Mesothelial cell of epicardium (in vitro differentiated cells): Measurements from ENCODE around the gene FAM53B. TPM values are rescaled to one million over a fixed set of nuclear protein-coding genes. Genes with fewer than 3 reads are reported as not detected.
A peak's percentile ranks its signal among the peaks of the same experiment; 100 is the strongest.

ENCODE experiments used
- DNase-seq, 2 experiments: peaks; one replicate each; pipeline ENCODE4 v3.0.0; 2021; ENCODE audit warnings: low spot score in 2 of 2; ENCODE audit not compliant: unreplicated experiment in 2 of 2
- H3K27ac Mint-ChIP-seq: 2 replicates; pipeline ENCODE4 v1.8.0; 2021; ENCODE audit warnings: mixed read lengths
- H3K27me3 Mint-ChIP-seq: 2 replicates; pipeline ENCODE4 v1.8.0; 2021; ENCODE audit warnings: low read depth, mixed read lengths
- H3K36me3 Mint-ChIP-seq: 2 replicates; pipeline ENCODE4 v1.8.0; 2021; ENCODE audit warnings: mixed read lengths
- H3K4me1 Mint-ChIP-seq: 2 replicates; pipeline ENCODE4 v1.8.0; 2021; ENCODE audit warnings: mixed read lengths
- H3K4me3 Mint-ChIP-seq: 2 replicates; pipeline ENCODE4 v1.8.0; 2021; ENCODE audit warnings: mild to moderate bottlenecking, moderate library complexity, mixed read lengths
- H3K9me3 Mint-ChIP-seq: 2 replicates; pipeline ENCODE4 v1.8.0; 2021; ENCODE audit warnings: mixed read lengths
- CTCF ChIP-seq: fragments of 200-600 bp; sonication (generic); IDR thresholded peaks from one replicate; pipeline ENCODE4 v1.5.0; 2021; ENCODE audit warnings: antibody characterized with exemption; ENCODE audit not compliant: unreplicated experiment
- total RNA-seq: library from RNA; stranded (reverse); gene quantifications from 3 replicates; pipeline ENCODE4 v1.2.1, GENCODE V29; 2021

Gene FAM53B
- total RNA-seq, 1 donor from 2014 or later: 42.0 TPM

GRCh38 chr10:124656113-124656490 is 88.1 kb downstream of the FAM53B start:
- no peak for TF ChIP-seq CTCF
- Mint-ChIP-seq H3K9me3 (no peaks in the 10 kb centered on the region), H3K27ac (no peak overlapping the region), H3K4me3 (no peak overlapping the region), H3K27me3 (no peaks in the 10 kb centered on the region), H3K36me3 (peaks cover 5% of the 10 kb centered on the region), H3K4me1 (peaks cover 8% of the 10 kb centered on the region)
- DNase-seq: no peak

- Mint-ChIP-seq H3K4me1 (peaks cover 11% of the 10 kb centered on the region), H3K27ac (no peak overlapping the region), H3K27me3 (no peaks in the 10 kb centered on the region), H3K9me3 (no peaks in the 10 kb centered on the region), H3K36me3 (peaks cover 2% of the 10 kb centered on the region), H3K4me3 (no peak overlapping the region)
- no peak for TF ChIP-seq CTCF
- no peak for DNase-seq
These were observed 88.7 kb downstream of the FAM53B start for GRCh38 chr10:124655191-124656112.

- no peaks in the 10 kb centered on the region for H3K36me3 Mint-ChIP-seq
- DNase-seq: no peak
- H3K4me1 Mint-ChIP-seq: peaks cover 14% of the 10 kb centered on the region
- no peak overlapping the region for H3K4me3 Mint-ChIP-seq
- H3K27ac Mint-ChIP-seq: peak overlapping the region; percentile 34
- H3K27me3 Mint-ChIP-seq: no peaks in the 10 kb centered on the region
- no peaks in the 10 kb centered on the region for H3K9me3 Mint-ChIP-seq
- no peak for TF ChIP-seq CTCF
These were observed 89.5 kb downstream of the FAM53B start for GRCh38 chr10:124654686-124655085.

GRCh38 chr10:124653811-124654651 is 90.1 kb downstream of the FAM53B start:
- Mint-ChIP-seq H3K9me3 (no peaks in the 10 kb centered on the region), H3K27ac (no peak overlapping the region), H3K4me3 (no peak overlapping the region), H3K4me1 (peaks cover 19% of the 10 kb centered on the region), H3K36me3 (no peaks in the 10 kb centered on the region), H3K27me3 (no peaks in the 10 kb centered on the region)
- DNase-seq: no peak
- no peak for TF ChIP-seq CTCF

GRCh38 chr10:124653311-124653710 is 90.9 kb downstream of the FAM53B start:
- Mint-ChIP-seq H3K9me3 (no peaks in the 10 kb centered on the region), H3K4me3 (no peak overlapping the region), H3K27ac (no peak overlapping the region), H3K36me3 (no peaks in the 10 kb centered on the region), H3K27me3 (no peaks in the 10 kb centered on the region), H3K4me1 (peaks cover 27% of the 10 kb centered on the region)
- no peak for DNase-seq
- TF ChIP-seq CTCF: no peak
